Right renal cortex interstitium (tissue), 3 donors: Measurements from ENCODE around the gene FAM13A. TPM values are rescaled to one million over a fixed set of nuclear protein-coding genes. Genes with fewer than 3 reads are reported as not detected.

Source experiments
- DNase-seq, 3 donors: peaks; one replicate each; pipeline ENCODE4 v3.0.0-alpha.2; 2013; ENCODE audit warnings: low read depth in 3 of 3, low spot score in 2 of 3
- polyA plus RNA-seq, 3 donors: library from polyadenylated mRNA; unstranded; fragments of 120-200 nt; gene quantifications; one replicate each; pipeline ENCODE4 v1.2.1, GENCODE V29; 2013; ENCODE audit not compliant: insufficient read length in 3 of 3

Gene FAM13A
- polyA plus RNA-seq, 3 donors: 30.6 to 31.9 (median 31.6) TPM

GRCh38 chr4:88792821-88793220, 264.2 kb downstream of the FAM13A start:
- no peak for DNase-seq

GRCh38 chr4:88792268-88792781, 264.7 kb downstream of the FAM13A start:
- DNase-seq: no peak

GRCh38 chr4:88791274-88791673, 265.7 kb downstream of the FAM13A start:
- no peak for DNase-seq

- DNase-seq: no peak
These were observed 268.1 kb downstream of the FAM13A start for GRCh38 chr4:88788895-88789294.

GRCh38 chr4:88788424-88788823, 268.6 kb downstream of the FAM13A start:
- no peak for DNase-seq

GRCh38 chr4:88786011-88786410, 271.0 kb downstream of the FAM13A start:
- no peak for DNase-seq

GRCh38 chr4:88780389-88780788, 276.6 kb downstream of the FAM13A start:
- DNase-seq: no peak

GRCh38 chr4:88779431-88779830, 277.6 kb downstream of the FAM13A start:
- no peak for DNase-seq

- DNase-seq: no peak
These were observed 281.5 kb downstream of the FAM13A start for GRCh38 chr4:88775529-88775928.

- no peak for DNase-seq
These were observed 282.0 kb downstream of the FAM13A start for GRCh38 chr4:88775026-88775425.

- DNase-seq: no peak
These were observed 285.0 kb downstream of the FAM13A start for GRCh38 chr4:88771883-88772450.

GRCh38 chr4:88765729-88766128, 291.3 kb downstream of the FAM13A start:
- no peak for DNase-seq

- no peak for DNase-seq
These were observed 293.9 kb downstream of the FAM13A start for GRCh38 chr4:88763075-88763474.

- DNase-seq: no peak
These were observed 295.0 kb downstream of the FAM13A start for GRCh38 chr4:88761861-88762523.

- DNase-seq: no peak
These were observed 295.6 kb downstream of the FAM13A start for GRCh38 chr4:88761342-88761741.

- DNase-seq: no peak
These were observed 297.1 kb downstream of the FAM13A start for GRCh38 chr4:88759895-88760290.

- DNase-seq: no peak
These were observed 297.7 kb downstream of the FAM13A start for GRCh38 chr4:88759039-88759894.

- no peak for DNase-seq
These were observed 298.7 kb downstream of the FAM13A start for GRCh38 chr4:88758264-88758663.

GRCh38 chr4:88757776-88758175, 299.2 kb downstream of the FAM13A start:
- DNase-seq: no peak

GRCh38 chr4:88757067-88757466, 299.9 kb downstream of the FAM13A start:
- no peak for DNase-seq

GRCh38 chr4:88756149-88756548, 300.8 kb downstream of the FAM13A start:
- DNase-seq: no peak

GRCh38 chr4:88755454-88755853, 301.5 kb downstream of the FAM13A start:
- DNase-seq: no peak
